Transverse colon (tissue), 4 donors: ENCODE measurements around the gene TBCD. TPM values are rescaled to one million over a fixed set of nuclear protein-coding genes. Genes with fewer than 3 reads are reported as not detected.

Source experiments
- DNase-seq: peaks from one replicate; pipeline ENCODE4 v3.0.0-alpha.2; 2019
- H3K27ac ChIP-seq, 4 donors: fragments of 200-600 bp; sonication (generic); 2 replicates each; pipeline ENCODE4 v1.5.1; 2016 to 2018; ENCODE audit warnings: inconsistent platforms in 4 of 4
- H3K27me3 ChIP-seq: fragments of 200-600 bp; sonication (generic); 2 replicates; pipeline ENCODE4 v1.5.1; 2017; ENCODE audit warnings: inconsistent platforms
- H3K36me3 ChIP-seq, 4 donors: fragments of 200-600 bp; sonication (generic); 2 replicates each; pipeline ENCODE4 v1.5.1; 2017 to 2019; ENCODE audit warnings: inconsistent platforms in 4 of 4
- H3K4me1 ChIP-seq, 4 donors: fragments of 200-600 bp; sonication (generic); 2 replicates each; pipeline ENCODE4 v1.5.1; 2017 to 2020; ENCODE audit warnings: inconsistent platforms in 4 of 4
- H3K4me3 ChIP-seq, 4 donors: fragments of 200-600 bp; sonication (generic); 1 replicate in 1 of 4; 2 replicates in 3 of 4; pipeline versions ENCODE4 v1.5.1 to v1.6.1; 2017 to 2019; ENCODE audit warnings: inconsistent platforms in 4 of 4
- H3K9me3 ChIP-seq, 2 donors: fragments of 200-600 bp; sonication (generic); 2 replicates each; pipeline ENCODE4 v1.5.1; 2017 to 2019; ENCODE audit warnings: inconsistent platforms in 2 of 2
- EP300 ChIP-seq: sonication (generic); formaldehyde crosslinking; IDR thresholded peaks from one replicate; pipeline ENCODE4 v1.6.1; 2017; ENCODE audit warnings: antibody characterized with exemption, low read depth
- POLR2A ChIP-seq: fragments of 450-650 bp; IDR thresholded peaks from one replicate; pipeline ENCODE4 v1.6.1; 2016; ENCODE audit warnings: antibody characterized with exemption, mild to moderate bottlenecking, moderate library complexity
- POLR2AphosphoS5 ChIP-seq, 3 donors: sonication (generic); formaldehyde crosslinking; IDR thresholded peaks; one replicate each; pipeline ENCODE4 v1.6.1; 2016; ENCODE audit warnings: antibody characterized with exemption in 3 of 3
- WGBS, 2 donors: methylation state at CpG; one replicate each; pipeline ENCODE4 v1.1.5; 2018; ENCODE audit warnings: low coverage in 1 of 2; 5-methylcytosine and 5-hydroxymethylcytosine counted together
- in situ Hi-C, 4 donors: fragments of 200-750 bp; cut with MboI; loops; one replicate each; pipeline versions ENCODE4 v1.15.0 to v1.15.1; 2017; ENCODE audit warnings: low sequenced_read_pairs in 3 of 4, low pct_ligation_motif_present in 1 of 4, low pct_unique_long_range_greater_than_20kb in 1 of 4
- intact Hi-C: fragments of 100-400 bp; cut with DNase I; formaldehyde crosslinking; loops from one replicate; pipeline ENCODE4 v1.15.1; 2023; ENCODE audit warnings: low total_unique reads
- total RNA-seq, 4 donors: library from RNA; depleted of rRNA; stranded (reverse); fragments of >200 nt; gene quantifications; one replicate each; pipeline ENCODE4 v1.1.0, GENCODE V29; 2016
- TF ChIP-seq, protein P1 (sequence below), 5 experiments: fragments of 200-600 bp in 3 of 5; fragments of 450-650 bp in 2 of 5; sonication (generic) in 3 of 5; IDR thresholded peaks; 1 replicate in 2 of 5; 2 replicates in 3 of 5; pipeline ENCODE4 v1.5.1; 2016 to 2017; ENCODE audit warnings: antibody characterized with exemption in 5 of 5, inconsistent platforms in 3 of 5, mild to moderate bottlenecking in 2 of 5, moderate library complexity in 1 of 5

The TBCD gene
- total RNA-seq, 4 donors from 2014 or later, result 38.6 to 104 (median 39.8) TPM

DNA sequence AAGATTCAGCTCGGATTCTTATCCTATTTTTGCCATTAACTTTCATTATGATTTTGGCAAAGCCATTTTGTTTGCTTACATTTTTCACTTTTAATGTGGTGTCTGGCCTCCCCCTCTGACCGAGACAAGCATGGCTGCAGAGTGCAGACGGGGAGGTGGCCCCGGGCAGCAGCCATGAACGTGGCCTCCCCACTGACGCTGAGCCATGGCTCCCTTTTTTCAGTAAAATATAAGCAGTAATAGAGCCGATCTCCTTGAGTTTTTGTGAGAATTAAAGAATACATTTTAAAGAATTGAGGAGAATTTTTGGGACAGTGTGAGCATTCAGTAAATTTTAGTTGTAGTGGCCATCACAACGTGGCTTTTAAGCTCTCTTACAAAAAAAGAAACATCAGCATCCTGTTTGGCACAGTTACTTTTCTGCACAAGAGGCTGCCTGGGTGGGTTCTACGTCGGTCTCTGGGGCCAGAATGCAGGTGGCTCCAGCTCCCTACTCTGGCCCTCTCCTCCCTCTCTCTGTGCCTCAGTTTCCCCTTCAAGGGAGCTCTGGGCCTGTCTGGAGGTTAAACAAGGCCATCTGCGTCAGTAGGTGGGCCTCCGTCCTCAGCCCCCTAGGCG lies 156.8 kb downstream of the TBCD start:
- WGBS, 2 donors, result 82 to 89% methylated on average over 10 to 13 of the region's 13 CpGs
- Histone ChIP-seq H3K4me1 (no peaks in the 10 kb centered on the region), H3K36me3 (no peaks in the 10 kb centered on the region), H3K4me3 (no peak overlapping the region), H3K9me3 (no peaks in the 10 kb centered on the region), H3K27me3 (no peaks in the 10 kb centered on the region), H3K27ac (no peak overlapping the region)
- intact Hi-C loops, result no loop called here
- TF ChIP-seq POLR2AphosphoS5 (IDR thresholded peaks at IDR 0.05) (no peak), POLR2A (no peak)
- TF ChIP-seq, protein P1, sequence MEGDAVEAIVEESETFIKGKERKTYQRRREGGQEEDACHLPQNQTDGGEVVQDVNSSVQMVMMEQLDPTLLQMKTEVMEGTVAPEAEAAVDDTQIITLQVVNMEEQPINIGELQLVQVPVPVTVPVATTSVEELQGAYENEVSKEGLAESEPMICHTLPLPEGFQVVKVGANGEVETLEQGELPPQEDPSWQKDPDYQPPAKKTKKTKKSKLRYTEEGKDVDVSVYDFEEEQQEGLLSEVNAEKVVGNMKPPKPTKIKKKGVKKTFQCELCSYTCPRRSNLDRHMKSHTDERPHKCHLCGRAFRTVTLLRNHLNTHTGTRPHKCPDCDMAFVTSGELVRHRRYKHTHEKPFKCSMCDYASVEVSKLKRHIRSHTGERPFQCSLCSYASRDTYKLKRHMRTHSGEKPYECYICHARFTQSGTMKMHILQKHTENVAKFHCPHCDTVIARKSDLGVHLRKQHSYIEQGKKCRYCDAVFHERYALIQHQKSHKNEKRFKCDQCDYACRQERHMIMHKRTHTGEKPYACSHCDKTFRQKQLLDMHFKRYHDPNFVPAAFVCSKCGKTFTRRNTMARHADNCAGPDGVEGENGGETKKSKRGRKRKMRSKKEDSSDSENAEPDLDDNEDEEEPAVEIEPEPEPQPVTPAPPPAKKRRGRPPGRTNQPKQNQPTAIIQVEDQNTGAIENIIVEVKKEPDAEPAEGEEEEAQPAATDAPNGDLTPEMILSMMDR (IDR thresholded peaks at IDR 0.05), result no peak
- in situ Hi-C loops, result no loop called here
- DNase-seq, result no peak

DNA sequence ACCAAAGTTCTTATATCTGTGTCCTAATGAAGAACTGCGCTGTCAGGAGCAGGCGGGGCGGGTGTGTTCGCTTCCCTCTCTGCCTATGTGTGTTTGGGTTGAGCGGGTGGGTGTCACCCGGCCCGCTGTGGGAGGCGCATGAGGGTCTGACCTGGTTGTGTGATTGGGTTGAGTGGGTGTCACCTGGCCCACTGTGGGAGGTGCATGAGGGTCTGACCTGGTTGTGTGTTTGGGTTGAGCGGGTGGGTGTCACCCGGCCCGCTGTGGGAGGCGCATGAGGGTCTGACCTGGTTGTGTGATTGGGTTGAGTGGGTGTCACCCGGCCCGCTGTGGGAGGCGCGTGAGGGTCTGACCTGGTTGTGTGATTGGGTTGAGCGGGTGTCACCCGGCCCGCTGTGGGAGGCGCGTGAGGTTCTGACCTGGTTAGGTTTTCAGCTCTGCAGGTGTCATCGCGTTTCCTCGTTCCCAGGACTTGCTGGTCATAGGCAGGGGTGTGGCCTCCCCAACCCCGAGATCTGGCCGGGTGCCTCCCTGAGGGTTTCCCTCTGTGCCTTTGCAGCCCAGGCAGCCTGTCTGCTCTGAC lies 157.5 kb downstream of the TBCD start:
- TF ChIP-seq POLR2A, result no peak
- no peak for TF ChIP-seq POLR2AphosphoS5 (IDR thresholded peaks at IDR 0.05)
- TF ChIP-seq EP300, result no peak
- TF ChIP-seq, protein P1 (IDR thresholded peaks at IDR 0.05), result no peak
- Histone ChIP-seq H3K9me3 (no peaks in the 10 kb centered on the region), H3K4me1 (peaks cover 0 to 2% (median 0%) of the 10 kb centered on the region in 4 donors), H3K27ac (no peak overlapping the region), H3K27me3 (no peaks in the 10 kb centered on the region), H3K36me3 (no peaks in the 10 kb centered on the region), H3K4me3 (no peak overlapping the region)
- intact Hi-C loops, result no loop called here
- peak; percentile 34 for DNase-seq
- 78 to 97% methylated on average over 7 to 26 of the region's 26 CpGs for WGBS, 2 donors
- in situ Hi-C loops, result no loop called here

DNA sequence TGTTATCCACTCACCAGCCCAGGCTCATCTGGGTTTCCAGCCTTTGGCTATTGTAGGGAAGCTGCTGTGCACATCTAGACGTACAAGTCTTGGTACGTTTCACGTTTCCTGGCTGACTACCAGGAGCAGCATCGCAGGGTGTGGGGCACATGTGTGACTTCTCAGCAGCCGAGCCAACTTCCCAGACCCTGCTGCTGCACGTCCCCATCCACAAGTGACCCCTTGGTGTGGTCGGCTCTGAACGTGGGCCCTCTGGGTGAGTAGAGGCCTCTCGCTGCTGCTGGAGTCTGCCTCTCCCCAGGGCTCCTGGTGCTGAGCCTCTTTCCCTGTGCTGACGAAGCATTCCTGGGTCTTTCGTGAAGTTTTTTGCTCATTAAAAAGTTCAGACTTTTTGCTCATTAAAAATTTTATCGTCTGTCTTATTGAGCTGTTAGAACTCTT lies 158.2 kb downstream of the TBCD start:
- TF ChIP-seq, protein P1 (IDR thresholded peaks at IDR 0.05), result no peak
- TF ChIP-seq EP300 (no peak), POLR2A (no peak), POLR2AphosphoS5 (IDR thresholded peaks at IDR 0.05) (no peak)
- no peaks in the 10 kb centered on the region for H3K36me3 ChIP-seq
- in situ Hi-C loops, result no loop called here
- no peak for DNase-seq
- no peak overlapping the region for H3K4me3 ChIP-seq
- H3K27ac ChIP-seq, result no peak overlapping the region
- 43 to 90% methylated on average over 1 to 12 of the region's 12 CpGs for WGBS, 2 donors
- H3K9me3 ChIP-seq, result no peaks in the 10 kb centered on the region
- H3K27me3 ChIP-seq, result no peaks in the 10 kb centered on the region
- intact Hi-C loops, result no loop called here
- peaks cover 0 to 5% (median 0%) of the 10 kb centered on the region in 4 donors for H3K4me1 ChIP-seq

DNA sequence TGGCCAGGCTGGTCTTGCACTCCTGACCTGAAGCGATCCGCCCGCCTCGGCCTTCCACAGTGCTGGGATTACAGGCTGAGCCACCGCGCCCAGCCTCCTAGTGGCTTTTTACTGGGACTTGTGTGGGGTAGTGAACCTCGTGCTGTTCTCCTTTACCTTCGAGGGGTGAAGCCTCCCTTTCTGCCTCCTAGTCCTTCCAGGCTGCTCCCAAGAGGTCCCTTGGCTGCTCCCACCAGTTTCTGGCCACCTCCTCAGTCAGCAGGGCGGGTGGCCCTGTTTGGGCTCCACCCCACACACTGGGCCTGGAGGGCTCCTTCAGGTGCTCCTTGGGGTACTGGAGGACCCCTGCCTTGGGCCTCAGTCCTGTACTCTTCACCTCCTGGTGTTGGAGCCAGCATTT lies 158.9 kb downstream of the TBCD start:
- DNase-seq, result no peak
- 92 to 94% methylated on average over 3 to 9 of the region's 9 CpGs for WGBS, 2 donors
- in situ Hi-C loops (no loop called here), intact Hi-C loops (no loop called here)
- Histone ChIP-seq H3K27me3 (no peaks in the 10 kb centered on the region), H3K36me3 (no peaks in the 10 kb centered on the region), H3K27ac (no peak overlapping the region), H3K4me3 (no peak overlapping the region), H3K4me1 (peaks cover 0 to 5% (median 0%) of the 10 kb centered on the region in 4 donors), H3K9me3 (no peaks in the 10 kb centered on the region)
- TF ChIP-seq, protein P1 (IDR thresholded peaks at IDR 0.05), result no peak
- no peak for TF ChIP-seq POLR2AphosphoS5 (IDR thresholded peaks at IDR 0.05)
- TF ChIP-seq POLR2A, result no peak
- no peak for TF ChIP-seq EP300
